Measurements from ENCODE around the gene RPS6KB1. TPM values are rescaled to one million over a fixed set of nuclear protein-coding genes. Genes with fewer than 3 reads are reported as not detected.

The RPS6KB1 gene
- total and polyA plus RNA-seq, 9 of the 15 experiments (the other 6 are each of a cell fraction or from before 2014, with no cell fraction given) = 8.8 to 60.7 (median 35.1) TPM

DNA sequence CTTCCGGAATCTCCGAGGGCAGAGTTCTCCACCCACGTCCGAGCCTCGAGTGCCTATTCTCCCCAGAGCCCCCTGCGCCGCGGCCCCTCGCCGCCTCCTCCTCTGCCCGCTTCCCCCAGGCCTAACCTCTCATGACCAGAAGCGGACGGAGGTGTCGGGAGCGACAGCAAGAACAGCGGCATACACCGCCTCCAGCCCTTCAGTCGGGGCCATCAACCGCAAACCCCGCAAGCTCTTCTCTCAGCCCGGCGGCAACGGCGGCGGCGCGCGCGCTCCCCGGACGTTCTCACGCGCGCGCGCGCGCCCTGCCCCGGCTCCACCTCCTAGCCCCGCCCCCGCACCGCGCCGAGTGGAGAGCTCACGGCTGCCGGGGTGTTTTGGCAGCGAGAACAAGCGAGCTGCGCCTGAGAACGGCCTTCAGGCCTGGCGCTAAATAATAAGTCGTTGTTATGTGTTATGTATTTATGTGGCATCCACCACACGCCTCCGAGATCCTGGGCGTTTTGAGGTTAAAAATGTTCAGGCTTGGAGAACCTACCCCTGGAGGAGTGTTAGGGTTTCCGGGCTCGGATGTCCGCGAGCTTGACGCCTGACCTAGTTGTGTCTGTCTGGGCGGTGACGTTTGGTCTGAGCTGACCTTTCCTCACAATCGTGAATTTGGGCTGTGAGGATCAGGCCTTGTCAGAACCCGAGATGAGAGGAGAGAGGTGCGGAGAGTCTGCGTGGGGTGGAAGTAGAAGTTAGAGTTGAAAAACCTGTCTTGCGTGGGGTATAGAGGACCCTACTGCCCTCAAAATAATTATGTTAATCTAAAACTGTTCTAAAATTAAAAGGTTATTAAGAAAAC lies 71.8 kb downstream of the RPS6KB1 start, which contains the start of gene RNFT1 (continued):
- peak; percentile 81 for TF ChIP-seq POLR2B (IDR thresholded peaks at IDR 0.05; ENCODE audit: low read depth, partially characterized antibody)
- TF ChIP-seq, protein P1, sequence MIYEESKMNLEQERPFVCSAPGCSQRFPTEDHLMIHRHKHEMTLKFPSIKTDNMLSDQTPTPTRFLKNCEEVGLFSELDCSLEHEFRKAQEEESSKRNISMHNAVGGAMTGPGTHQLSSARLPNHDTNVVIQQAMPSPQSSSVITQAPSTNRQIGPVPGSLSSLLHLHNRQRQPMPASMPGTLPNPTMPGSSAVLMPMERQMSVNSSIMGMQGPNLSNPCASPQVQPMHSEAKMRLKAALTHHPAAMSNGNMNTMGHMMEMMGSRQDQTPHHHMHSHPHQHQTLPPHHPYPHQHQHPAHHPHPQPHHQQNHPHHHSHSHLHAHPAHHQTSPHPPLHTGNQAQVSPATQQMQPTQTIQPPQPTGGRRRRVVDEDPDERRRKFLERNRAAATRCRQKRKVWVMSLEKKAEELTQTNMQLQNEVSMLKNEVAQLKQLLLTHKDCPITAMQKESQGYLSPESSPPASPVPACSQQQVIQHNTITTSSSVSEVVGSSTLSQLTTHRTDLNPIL (CRISPR knock-in tag; IDR thresholded peaks at IDR 0.05) = no peak
- TF ChIP-seq NEUROD1 (IDR thresholded peaks at IDR 0.05; ENCODE audit: borderline replicate concordance, low read depth, low read length, partially characterized antibody) = peak; percentile 64
- TF ChIP-seq ATF7 (IDR thresholded peaks at IDR 0.05) = peak; percentile 99
- TF ChIP-seq, protein P2, sequence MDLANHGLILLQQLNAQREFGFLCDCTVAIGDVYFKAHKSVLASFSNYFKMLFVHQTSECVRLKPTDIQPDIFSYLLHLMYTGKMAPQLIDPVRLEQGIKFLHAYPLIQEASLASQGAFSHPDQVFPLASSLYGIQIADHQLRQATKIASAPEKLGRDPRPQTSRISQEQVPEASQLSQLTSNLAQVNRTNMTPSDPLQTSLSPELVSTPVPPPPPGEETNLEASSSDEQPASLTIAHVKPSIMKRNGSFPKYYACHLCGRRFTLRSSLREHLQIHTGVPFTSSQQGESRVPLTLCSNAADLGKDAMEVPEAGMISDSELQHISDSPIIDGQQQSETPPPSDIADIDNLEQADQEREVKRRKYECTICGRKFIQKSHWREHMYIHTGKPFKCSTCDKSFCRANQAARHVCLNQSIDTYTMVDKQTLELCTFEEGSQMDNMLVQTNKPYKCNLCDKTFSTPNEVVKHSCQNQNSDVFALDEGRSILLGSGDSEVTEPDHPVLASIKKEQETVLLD (IDR thresholded peaks at IDR 0.05) = 0 out of 2 replicates have a peak, but pooled peaks have one; percentile 49
- no peak for TF ChIP-seq HOXB6 (CRISPR knock-in tag; IDR thresholded peaks at IDR 0.05; ENCODE audit: borderline replicate concordance)
- TF ChIP-seq, protein P3, sequence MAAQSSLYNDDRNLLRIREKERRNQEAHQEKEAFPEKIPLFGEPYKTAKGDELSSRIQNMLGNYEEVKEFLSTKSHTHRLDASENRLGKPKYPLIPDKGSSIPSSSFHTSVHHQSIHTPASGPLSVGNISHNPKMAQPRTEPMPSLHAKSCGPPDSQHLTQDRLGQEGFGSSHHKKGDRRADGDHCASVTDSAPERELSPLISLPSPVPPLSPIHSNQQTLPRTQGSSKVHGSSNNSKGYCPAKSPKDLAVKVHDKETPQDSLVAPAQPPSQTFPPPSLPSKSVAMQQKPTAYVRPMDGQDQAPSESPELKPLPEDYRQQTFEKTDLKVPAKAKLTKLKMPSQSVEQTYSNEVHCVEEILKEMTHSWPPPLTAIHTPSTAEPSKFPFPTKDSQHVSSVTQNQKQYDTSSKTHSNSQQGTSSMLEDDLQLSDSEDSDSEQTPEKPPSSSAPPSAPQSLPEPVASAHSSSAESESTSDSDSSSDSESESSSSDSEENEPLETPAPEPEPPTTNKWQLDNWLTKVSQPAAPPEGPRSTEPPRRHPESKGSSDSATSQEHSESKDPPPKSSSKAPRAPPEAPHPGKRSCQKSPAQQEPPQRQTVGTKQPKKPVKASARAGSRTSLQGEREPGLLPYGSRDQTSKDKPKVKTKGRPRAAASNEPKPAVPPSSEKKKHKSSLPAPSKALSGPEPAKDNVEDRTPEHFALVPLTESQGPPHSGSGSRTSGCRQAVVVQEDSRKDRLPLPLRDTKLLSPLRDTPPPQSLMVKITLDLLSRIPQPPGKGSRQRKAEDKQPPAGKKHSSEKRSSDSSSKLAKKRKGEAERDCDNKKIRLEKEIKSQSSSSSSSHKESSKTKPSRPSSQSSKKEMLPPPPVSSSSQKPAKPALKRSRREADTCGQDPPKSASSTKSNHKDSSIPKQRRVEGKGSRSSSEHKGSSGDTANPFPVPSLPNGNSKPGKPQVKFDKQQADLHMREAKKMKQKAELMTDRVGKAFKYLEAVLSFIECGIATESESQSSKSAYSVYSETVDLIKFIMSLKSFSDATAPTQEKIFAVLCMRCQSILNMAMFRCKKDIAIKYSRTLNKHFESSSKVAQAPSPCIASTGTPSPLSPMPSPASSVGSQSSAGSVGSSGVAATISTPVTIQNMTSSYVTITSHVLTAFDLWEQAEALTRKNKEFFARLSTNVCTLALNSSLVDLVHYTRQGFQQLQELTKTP (IDR thresholded peaks at IDR 0.05; ENCODE audit: low read depth in 1 of 2, partially characterized antibody in 2 of 2) = peak; percentile 37 to 43
- peak; percentile 77 for TF ChIP-seq CXXC5 (CRISPR knock-in tag; IDR thresholded peaks at IDR 0.05)
- TF ChIP-seq ZNF764 (CRISPR knock-in tag; IDR thresholded peaks at IDR 0.05; ENCODE audit: low read depth) = no peak
- peak; percentile 58; the same call in 1 of the 2 replicates for TF ChIP-seq FOXM1 (IDR thresholded peaks at IDR 0.05; ENCODE audit: low read depth)
- TF ChIP-seq FOXM1 (CRISPR knock-in tag; IDR thresholded peaks at IDR 0.05; ENCODE audit: low read depth) = no peak
- TF ChIP-seq ETV5 (CRISPR knock-in tag; IDR thresholded peaks at IDR 0.05; ENCODE audit: low read depth) = 0 out of 2 replicates have a peak, but pooled peaks have one; percentile 54
- no peak for TF ChIP-seq MAFG (tag; conservative IDR thresholded peaks at IDR 0.05)
- TF ChIP-seq SIN3B (IDR thresholded peaks at IDR 0.05; ENCODE audit: low read depth) = 0 out of 2 replicates have a peak, but pooled peaks have one; percentile 25
- peak; percentile 79 for TF ChIP-seq NBN (IDR thresholded peaks at IDR 0.05; ENCODE audit: low read depth)
- TF ChIP-seq, protein P4, sequence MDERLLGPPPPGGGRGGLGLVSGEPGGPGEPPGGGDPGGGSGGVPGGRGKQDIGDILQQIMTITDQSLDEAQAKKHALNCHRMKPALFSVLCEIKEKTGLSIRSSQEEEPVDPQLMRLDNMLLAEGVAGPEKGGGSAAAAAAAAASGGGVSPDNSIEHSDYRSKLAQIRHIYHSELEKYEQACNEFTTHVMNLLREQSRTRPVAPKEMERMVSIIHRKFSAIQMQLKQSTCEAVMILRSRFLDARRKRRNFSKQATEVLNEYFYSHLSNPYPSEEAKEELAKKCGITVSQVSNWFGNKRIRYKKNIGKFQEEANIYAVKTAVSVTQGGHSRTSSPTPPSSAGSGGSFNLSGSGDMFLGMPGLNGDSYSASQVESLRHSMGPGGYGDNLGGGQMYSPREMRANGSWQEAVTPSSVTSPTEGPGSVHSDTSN (CRISPR knock-in tag; IDR thresholded peaks at IDR 0.05; ENCODE audit: low read depth) = no peak
- TF ChIP-seq, protein P4 (tag; conservative IDR thresholded peaks at IDR 0.05; ENCODE audit: low read depth) = 0 out of 2 replicates have a peak, but pooled peaks have one; percentile 22
